ENCODE data around the gene RAB7B.
"Not testable (repeated sequence)": the region's sequence is repeated elsewhere in the genome, so short reads cannot be mapped to it uniquely, and the experiment has no call there.

Gene RAB7B

GRCh38 chr1:206002871-206003801 lies at the start of gene RAB7B:
TSS of gene RAB7B (minus strand) at chr1:206003395. CDS start at chr1:205994135, 9,260 bp downstream.
- no peak within 1 kb of the TSS for H3K4me3 ChIP-seq (ENCODE audit: low read depth, low read length)

- H3K4me3 ChIP-seq (ENCODE audit: low read depth, low read length), result not testable (repeated sequence)
Observed at GRCh38 chr1:206052231-206052865, 49.2 kb upstream of the RAB7B start.

- no peak overlapping the region for H3K4me3 ChIP-seq (ENCODE audit: low read depth, low read length)
Observed at GRCh38 chr1:206050655-206051235, 47.5 kb upstream of the RAB7B start.

GRCh38 chr1:206049919-206050600 lies 46.9 kb upstream of the RAB7B start:
- H3K4me3 ChIP-seq (ENCODE audit: low read depth, low read length), result no peak overlapping the region

- H3K4me3 ChIP-seq (ENCODE audit: low read depth, low read length), result no peak overlapping the region
Observed at GRCh38 chr1:206049293-206049692, 46.1 kb upstream of the RAB7B start.

- no peak overlapping the region for H3K4me3 ChIP-seq (ENCODE audit: low read depth, low read length)
Observed at GRCh38 chr1:206048582-206048981, 45.4 kb upstream of the RAB7B start.

GRCh38 chr1:206047271-206047670 lies 44.1 kb upstream of the RAB7B start:
- H3K4me3 ChIP-seq (ENCODE audit: low read depth, low read length), result no peak overlapping the region

- no peak overlapping the region for H3K4me3 ChIP-seq (ENCODE audit: low read depth, low read length)
Observed at GRCh38 chr1:206041640-206042039, 38.4 kb upstream of the RAB7B start.

- H3K4me3 ChIP-seq (ENCODE audit: low read depth, low read length), result no peak overlapping the region
Observed at GRCh38 chr1:206040328-206040727, 37.1 kb upstream of the RAB7B start.

- H3K4me3 ChIP-seq (ENCODE audit: low read depth, low read length), result no peak overlapping the region
Observed at GRCh38 chr1:206039046-206039973, 36.1 kb upstream of the RAB7B start.

- H3K4me3 ChIP-seq (ENCODE audit: low read depth, low read length), result no peak overlapping the region
Observed at GRCh38 chr1:206037581-206037980, 34.4 kb upstream of the RAB7B start.

- H3K4me3 ChIP-seq (ENCODE audit: low read depth, low read length), result no peak overlapping the region
Observed at GRCh38 chr1:206036663-206037455, 33.7 kb upstream of the RAB7B start.

- no peak overlapping the region for H3K4me3 ChIP-seq (ENCODE audit: low read depth, low read length)
Observed at GRCh38 chr1:206035027-206035426, 31.8 kb upstream of the RAB7B start.

- H3K4me3 ChIP-seq (ENCODE audit: low read depth, low read length), result no peak overlapping the region
Observed at GRCh38 chr1:206032380-206033140, 29.4 kb upstream of the RAB7B start.

- no peak overlapping the region for H3K4me3 ChIP-seq (ENCODE audit: low read depth, low read length)
Observed at GRCh38 chr1:206030714-206031113, 27.5 kb upstream of the RAB7B start.

GRCh38 chr1:206030191-206030590 lies 27.0 kb upstream of the RAB7B start:
- no peak overlapping the region for H3K4me3 ChIP-seq (ENCODE audit: low read depth, low read length)

- H3K4me3 ChIP-seq (ENCODE audit: low read depth, low read length), result no peak overlapping the region
Observed at GRCh38 chr1:206029484-206029883, 26.3 kb upstream of the RAB7B start.

- no peak overlapping the region for H3K4me3 ChIP-seq (ENCODE audit: low read depth, low read length)
Observed at GRCh38 chr1:206025283-206025820, 22.2 kb upstream of the RAB7B start.
